HG03439 (cell line): Measurements from ENCODE around the gene NCKAP5.
"Not testable (repeated sequence)": the region's sequence is repeated elsewhere in the genome, so short reads cannot be mapped to it uniquely, and the experiment has no call there.

Experiments
- ATAC-seq: cut with Tn5 transposase; IDR thresholded peaks from one replicate; pipeline ENCODE4 v1.9.1; 2021; ENCODE audit warnings: mild to moderate bottlenecking, moderate library complexity; ENCODE audit not compliant: unreplicated experiment

The NCKAP5 gene

GRCh38 chr2:133475610-133476009 is 92.7 kb downstream of the NCKAP5 start:
- ATAC-seq = no peak

GRCh38 chr2:133470446-133470845 is 97.8 kb downstream of the NCKAP5 start:
- ATAC-seq = not testable (repeated sequence)

DNA sequence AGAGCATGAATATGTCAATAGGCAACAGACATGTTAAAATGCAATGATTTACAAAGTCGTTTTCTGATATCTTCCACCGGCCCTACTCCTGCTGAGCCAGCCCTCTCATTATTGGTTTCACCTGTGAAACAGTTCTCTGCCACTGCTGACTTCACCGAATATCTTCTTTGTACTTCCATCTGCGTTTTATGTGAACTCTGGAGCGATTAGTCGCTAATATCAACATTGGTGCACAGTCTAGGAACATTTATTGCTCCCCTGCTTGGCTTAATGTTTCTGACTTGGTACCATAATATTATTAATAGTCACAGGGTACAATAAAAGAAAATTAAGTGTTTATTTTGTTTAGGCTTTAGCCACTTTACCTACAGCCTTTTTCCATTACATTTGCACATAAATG is 105.5 kb downstream of the NCKAP5 start:
- no peak for ATAC-seq

- no peak for ATAC-seq
Measured at GRCh38 chr2:133461484-133461883, 106.8 kb downstream of the NCKAP5 start.

DNA sequence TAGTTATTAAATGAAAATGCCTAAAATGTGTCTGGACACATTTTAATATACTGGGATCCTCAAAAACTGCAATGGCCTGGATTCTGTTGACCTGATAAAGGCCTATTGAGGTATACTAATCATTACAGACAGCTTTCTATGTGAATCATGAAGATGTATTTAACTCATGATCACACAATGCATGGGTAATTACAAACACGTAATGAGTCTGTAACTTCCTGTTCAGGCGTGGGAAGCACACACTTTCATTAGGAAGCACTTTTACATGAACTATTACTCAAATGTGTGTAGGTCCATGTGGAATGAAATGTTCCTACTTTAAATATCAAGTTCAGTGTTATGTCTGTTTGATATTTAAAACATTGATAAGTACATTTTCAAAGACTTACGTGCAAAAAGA is 108.7 kb downstream of the NCKAP5 start:
- ATAC-seq = no peak

GRCh38 chr2:133458280-133458679 is 110.0 kb downstream of the NCKAP5 start:
- ATAC-seq = no peak

- ATAC-seq = no peak
Measured at GRCh38 chr2:133457861-133458260, 110.4 kb downstream of the NCKAP5 start.

DNA sequence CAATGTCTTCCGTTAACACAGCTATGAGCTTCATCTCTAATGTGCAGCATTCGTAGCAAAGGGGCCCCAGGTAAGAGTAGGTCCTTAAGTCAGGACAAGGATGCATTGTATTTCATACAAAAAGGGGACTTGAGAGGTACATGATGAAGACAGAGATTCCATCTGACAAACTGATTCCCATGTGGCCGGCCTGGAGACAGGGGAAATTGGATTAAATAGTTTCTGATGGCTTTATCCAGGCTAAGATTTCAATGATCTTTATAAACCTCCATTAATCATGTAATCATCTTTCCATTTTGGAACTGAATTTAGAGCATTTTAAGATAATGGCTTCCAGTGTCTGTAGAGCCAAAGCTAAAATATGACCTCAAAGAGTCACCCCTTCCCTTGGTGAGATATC is 111.3 kb downstream of the NCKAP5 start:
- no peak for ATAC-seq

DNA sequence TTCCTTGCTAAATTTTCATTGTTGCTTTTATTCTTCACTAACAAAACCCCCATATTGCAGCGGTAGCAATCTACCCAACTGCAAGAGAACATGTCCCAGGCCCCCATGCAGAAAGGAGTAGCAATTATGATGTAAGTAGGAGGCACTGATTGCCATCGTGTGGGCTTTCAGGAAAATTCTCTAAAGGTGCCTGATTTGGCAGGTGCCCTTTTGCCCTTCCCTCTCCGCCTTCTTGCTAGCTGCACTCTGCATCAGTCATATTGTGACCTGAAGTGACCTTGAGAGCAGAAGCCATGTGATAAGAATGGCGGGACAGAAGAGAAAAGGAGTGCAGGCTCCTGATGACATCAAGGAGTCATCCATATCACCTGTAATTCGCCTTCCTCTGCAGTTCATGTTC is 112.1 kb downstream of the NCKAP5 start:
- no peak for ATAC-seq

DNA sequence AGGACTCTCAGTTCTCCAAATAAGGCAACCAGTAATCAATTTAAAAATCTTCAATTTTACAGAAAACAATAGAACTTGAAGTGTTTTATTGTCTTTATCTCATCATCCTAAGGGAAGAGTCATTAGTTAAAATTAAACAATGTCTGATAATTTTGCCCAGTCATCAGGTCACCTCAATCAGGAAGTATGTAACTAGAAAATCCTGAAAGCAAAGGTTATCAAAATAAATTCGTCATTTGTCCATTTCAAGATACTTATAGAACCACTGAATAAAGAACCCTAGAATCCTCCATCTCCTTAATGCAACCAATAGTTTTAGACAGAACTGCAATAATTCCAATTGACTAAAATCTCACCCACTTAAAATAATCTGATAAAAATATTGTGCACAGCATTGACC is 115.2 kb downstream of the NCKAP5 start:
- no peak for ATAC-seq

DNA sequence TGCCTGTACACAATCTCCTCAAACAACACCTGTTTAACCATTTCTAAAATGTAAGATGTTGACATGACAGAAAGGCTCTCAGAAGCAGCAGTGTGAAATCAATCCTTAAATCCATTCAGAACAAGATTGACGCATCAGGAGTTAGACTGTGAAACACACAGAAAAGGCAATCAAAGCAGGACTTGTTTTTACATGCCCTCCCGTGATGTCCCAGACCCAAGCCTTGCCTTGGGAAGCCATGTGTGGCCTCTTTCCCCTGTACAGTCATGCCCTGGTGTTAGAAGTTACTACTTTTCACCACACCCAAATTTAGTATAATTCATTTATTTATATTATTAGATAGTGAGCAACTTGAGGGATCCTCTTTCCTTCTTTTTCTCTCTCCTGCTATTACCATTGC is 115.7 kb downstream of the NCKAP5 start:
- no peak for ATAC-seq

DNA sequence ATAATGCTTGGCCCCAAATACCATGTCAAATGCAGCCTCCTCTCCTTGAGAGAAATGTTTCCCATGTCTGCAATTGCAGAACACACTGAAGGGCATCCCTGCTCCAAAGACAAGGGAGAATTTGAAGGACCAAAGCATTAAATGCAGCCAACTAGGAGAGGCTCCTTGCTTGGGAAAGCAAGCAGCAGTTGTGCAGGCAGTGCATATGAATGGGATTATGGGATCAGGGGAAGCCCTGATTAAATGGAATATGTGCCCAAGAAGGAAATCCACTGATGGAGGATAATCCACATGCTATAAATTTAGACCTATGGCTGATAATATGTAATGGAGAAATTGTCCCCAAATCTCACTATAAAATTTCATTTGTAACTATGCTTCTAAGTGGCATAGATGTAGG is 116.1 kb downstream of the NCKAP5 start:
- no peak for ATAC-seq

- no peak for ATAC-seq
Measured at GRCh38 chr2:133448195-133448594, 120.1 kb downstream of the NCKAP5 start.

GRCh38 chr2:133447303-133447702 is 121.0 kb downstream of the NCKAP5 start:
- ATAC-seq = no peak

DNA sequence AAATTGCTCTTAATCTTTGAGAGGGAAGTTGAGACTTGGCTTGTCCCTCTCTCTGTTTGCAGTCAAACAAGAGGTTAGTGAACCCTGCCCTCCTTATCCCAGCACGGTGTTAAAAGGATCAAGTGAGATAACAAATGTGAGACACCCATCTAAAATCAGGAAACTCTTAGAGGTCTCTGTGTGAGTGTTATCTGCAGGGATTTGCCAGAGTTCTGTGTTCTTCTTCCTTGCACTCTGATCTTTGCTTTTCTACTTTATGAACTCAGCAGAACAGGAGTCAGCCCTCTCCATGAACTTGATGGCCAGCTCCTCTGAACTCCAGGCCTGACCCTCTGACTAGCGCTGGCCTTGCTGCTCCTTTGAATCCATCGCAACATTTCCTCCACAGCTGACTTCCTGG is 123.8 kb downstream of the NCKAP5 start:
- ATAC-seq = no peak

DNA sequence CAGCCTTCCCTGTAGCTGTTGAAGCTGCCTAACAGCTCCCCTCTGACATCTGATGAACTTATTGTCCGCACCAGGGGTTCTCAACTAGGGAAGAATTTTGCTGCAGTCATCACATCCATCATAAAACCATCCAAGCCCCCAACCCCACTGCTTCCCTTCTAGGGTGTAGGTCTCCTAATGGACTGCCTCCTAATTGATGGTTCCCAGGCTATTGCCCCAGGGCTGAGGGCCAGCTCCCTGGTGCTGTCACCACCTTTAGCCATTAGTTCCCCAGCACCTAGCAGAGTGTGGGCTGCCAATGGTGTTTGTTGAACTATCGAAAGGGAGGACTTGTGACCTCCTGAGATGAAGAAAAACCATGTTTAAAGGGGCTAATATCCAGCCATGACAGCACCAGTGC is 125.9 kb downstream of the NCKAP5 start:
- no peak for ATAC-seq

DNA sequence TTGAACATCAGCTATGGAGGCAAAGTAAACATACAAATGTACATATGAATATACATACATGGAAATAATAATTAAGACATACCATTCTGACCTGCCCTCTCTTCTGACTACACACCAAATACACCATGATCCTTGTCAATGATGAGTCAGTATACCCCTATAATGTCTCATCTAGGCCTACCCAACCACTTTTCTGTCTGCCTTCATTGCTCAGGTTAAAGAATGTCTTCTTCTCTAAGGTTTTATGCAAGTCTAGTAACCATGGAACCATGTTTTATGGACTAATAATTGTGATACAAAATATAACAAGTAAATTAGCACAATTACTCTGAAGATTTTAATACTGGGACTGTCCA is 128.7 kb downstream of the NCKAP5 start:
- no peak for ATAC-seq

DNA sequence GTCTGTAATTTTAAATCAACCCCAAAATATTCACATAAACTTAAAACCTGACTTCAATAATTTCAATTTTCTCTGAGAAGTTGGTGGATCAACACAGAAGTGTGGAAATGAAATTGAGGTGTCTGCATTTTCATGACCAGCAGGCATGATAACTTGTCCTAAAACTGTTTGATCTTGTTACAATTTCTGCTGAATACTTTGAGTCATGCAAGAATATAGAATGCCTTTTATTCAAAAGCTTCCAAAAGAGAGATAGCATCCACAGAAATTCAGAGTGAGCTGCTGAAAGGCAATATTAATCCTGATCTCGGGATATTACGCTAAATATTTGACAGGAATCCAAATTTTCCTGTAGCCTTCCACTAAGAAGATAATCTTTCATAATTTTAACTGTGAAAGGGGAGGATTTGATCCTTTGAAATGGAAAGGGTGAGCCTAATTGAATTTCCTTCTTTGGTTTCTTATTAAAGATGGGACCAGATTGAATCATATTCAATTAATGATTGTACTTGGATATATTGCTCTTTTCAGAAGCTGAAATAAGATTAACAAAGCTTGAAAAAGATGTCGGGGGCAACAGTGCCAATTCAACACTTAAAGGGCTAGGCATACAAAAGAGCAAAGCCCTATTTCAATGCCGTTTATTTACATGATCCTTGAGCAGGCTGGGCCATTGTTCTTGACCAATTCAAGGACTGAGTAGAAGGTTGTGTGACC is 129.3 kb downstream of the NCKAP5 start:
- no peak for ATAC-seq

- ATAC-seq = no peak
Measured at GRCh38 chr2:133438026-133438425, 130.2 kb downstream of the NCKAP5 start.

DNA sequence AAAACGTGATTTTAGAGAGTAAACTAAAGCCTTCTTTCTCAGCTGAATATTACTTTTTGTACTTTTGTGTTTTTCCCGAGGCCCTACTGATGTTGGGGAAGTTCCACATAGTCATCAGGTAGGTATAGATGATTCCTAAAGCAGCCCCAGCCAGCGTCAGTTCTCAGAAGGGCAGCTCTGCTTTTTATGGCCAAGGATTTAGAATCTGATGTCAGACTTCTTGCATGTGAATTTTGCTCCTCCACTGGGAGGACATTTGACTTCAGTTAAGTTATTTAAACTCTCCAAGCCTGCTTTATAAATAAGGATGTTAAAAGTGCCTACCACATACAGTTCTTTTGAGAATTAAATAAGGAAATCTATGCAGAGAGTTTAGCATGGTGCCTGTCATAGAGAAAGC is 130.8 kb downstream of the NCKAP5 start:
- no peak for ATAC-seq

DNA sequence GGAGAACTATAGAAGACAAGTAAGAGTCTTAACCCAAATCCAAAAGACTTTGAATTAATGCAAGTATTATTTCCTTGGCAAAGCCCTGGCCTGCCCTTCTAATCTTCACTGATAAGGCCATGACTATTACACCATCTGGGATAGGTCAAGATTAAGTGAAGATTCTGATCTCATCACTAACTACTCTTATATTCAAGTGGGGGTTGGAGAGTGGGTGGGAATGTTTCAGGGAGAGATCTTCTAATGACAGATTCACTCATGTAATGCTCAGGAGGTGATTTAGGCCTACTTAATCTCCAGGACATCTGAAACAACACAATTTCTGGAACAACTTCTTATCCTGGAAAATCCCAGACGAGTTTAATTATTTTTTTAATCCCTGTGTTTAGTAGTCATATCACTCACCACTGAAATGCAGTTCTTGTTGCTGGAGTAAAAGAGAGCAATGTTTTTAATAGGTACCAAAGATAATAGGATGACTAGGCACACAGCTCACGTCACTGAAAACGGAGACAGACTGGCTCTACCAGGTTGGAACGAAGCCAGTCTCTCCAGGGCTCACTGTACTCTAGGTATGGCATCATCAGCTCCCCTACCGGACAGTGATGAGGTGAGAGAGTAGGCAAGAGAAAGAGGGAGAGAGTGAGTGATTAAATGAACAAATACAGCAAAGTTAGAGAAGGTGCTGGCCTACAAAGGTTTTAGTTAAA is 133.1 kb downstream of the NCKAP5 start:
- no peak for ATAC-seq
